ENCODE measurements around the gene PNMA3.

GRCh38 chrX:153029875-153030274 is 26.4 kb upstream of the PNMA3 start:
- TF ChIP-seq POLR2A (IDR thresholded peaks at IDR 0.05; ENCODE audit: low read depth, low read length) (no peak), TAF1 (IDR thresholded peaks at IDR 0.05; ENCODE audit: low read depth, low read length) (no peak), POLR2AphosphoS5 (IDR thresholded peaks at IDR 0.05; ENCODE audit: low read depth, low read length) (no peak), SPI1 (IDR thresholded peaks at IDR 0.05; ENCODE audit: low read depth, low read length) (no peak), PAX5 (IDR thresholded peaks at IDR 0.05; ENCODE audit: insufficient read depth, low read length, severe bottlenecking) (no peak), POU2F2 (IDR thresholded peaks at IDR 0.05; ENCODE audit: low read depth, low read length) (no peak)

All from GM12891 (cell line).